Measurements from ENCODE around the gene CCM2L. TPM values are rescaled to one million over a fixed set of nuclear protein-coding genes. Genes with fewer than 3 reads are reported as not detected.

Gene CCM2L
- polyA plus RNA-seq, 3 donors: not detected

- no peak for DNase-seq
- no peaks in the 10 kb centered on the region for H3K4me1 ChIP-seq (ENCODE audit: control insufficient read depth in 1 of 2, insufficient read depth in 2 of 2, low read length in 2 of 2)
- Mint-ChIP-seq H3K9me3 (peaks cover 0 to 2% (median 0%) of the 10 kb centered on the region in 7 donors), H3K27me3 (ENCODE audit: low read depth in 3 of 3) (peaks cover 3 to 19% (median 15%) of the 10 kb centered on the region in 3 donors), H3K4me1 (no peaks in the 10 kb centered on the region), H3K27ac (no peak overlapping the region), H3K4me3 (no peak overlapping the region), H3K36me3 (no peaks in the 10 kb centered on the region)
- 17% methylated on average over 1 of the region's 6 CpGs for WGBS (ENCODE audit: insufficient coverage)
- no peak overlapping the region for H3K4me3 ChIP-seq (replicated peaks in 1 of 3; ENCODE audit: low read depth in 2 of 3, low read length in 3 of 3)
- H3K9me3 ChIP-seq (replicated peaks in 1 of 2; ENCODE audit: control insufficient read depth in 1 of 2, insufficient read depth in 1 of 2, low read length in 2 of 2): no peaks in the 10 kb centered on the region
- H4K20me1 ChIP-seq (ENCODE audit: insufficient read depth, low read length): no peaks in the 10 kb centered on the region
- H2AFZ ChIP-seq (ENCODE audit: insufficient read depth, low read depth, low read length, poor library complexity, severe bottlenecking): no peak overlapping the region
- intact Hi-C loops (cut with micrococcal nuclease): no loop called here
- TF ChIP-seq CTCF (IDR thresholded peaks at IDR 0.05): no peak
- H3K9ac ChIP-seq (ENCODE audit: insufficient read depth, low read length, poor library complexity, severe bottlenecking): no peak overlapping the region
- no peaks in the 10 kb centered on the region for H3K27me3 ChIP-seq (ENCODE audit: control insufficient read depth in 2 of 2, insufficient read depth in 2 of 2, low read length in 2 of 2)
- no peaks in the 10 kb centered on the region for H3K79me2 ChIP-seq (ENCODE audit: insufficient read depth, low read length)
- H3K27ac ChIP-seq (ENCODE audit: low read depth in 1 of 2, low read length in 2 of 2): no peak overlapping the region
- no peak overlapping the region for H3K4me2 ChIP-seq (replicated peaks; ENCODE audit: extremely low read depth, low read length, poor library complexity, severe bottlenecking)
- no peaks in the 10 kb centered on the region for H3K36me3 ChIP-seq (replicated peaks in 1 of 2; ENCODE audit: control insufficient read depth in 1 of 2, insufficient read depth in 2 of 2, low read length in 2 of 2)
Measured at GRCh38 chr20:31979713-31980426, 30.4 kb upstream of the CCM2L start.

GRCh38 chr20:31981784-31982183 lies 28.5 kb upstream of the CCM2L start:
- Histone ChIP-seq H2AFZ (ENCODE audit: insufficient read depth, low read depth, low read length, poor library complexity, severe bottlenecking) (no peak overlapping the region), H3K4me2 (replicated peaks; ENCODE audit: extremely low read depth, low read length, poor library complexity, severe bottlenecking) (no peak overlapping the region), H3K27me3 (ENCODE audit: control insufficient read depth in 2 of 2, insufficient read depth in 2 of 2, low read length in 2 of 2) (no peaks in the 10 kb centered on the region), H3K27ac (ENCODE audit: low read depth in 1 of 2, low read length in 2 of 2) (no peak overlapping the region), H3K4me1 (ENCODE audit: control insufficient read depth in 1 of 2, insufficient read depth in 2 of 2, low read length in 2 of 2) (no peaks in the 10 kb centered on the region), H3K4me3 (replicated peaks in 1 of 3; ENCODE audit: low read depth in 2 of 3, low read length in 3 of 3) (no peak overlapping the region), H4K20me1 (ENCODE audit: insufficient read depth, low read length) (no peaks in the 10 kb centered on the region), H3K79me2 (ENCODE audit: insufficient read depth, low read length) (no peaks in the 10 kb centered on the region), H3K9ac (ENCODE audit: insufficient read depth, low read length, poor library complexity, severe bottlenecking) (no peak overlapping the region), H3K9me3 (replicated peaks in 1 of 2; ENCODE audit: control insufficient read depth in 1 of 2, insufficient read depth in 1 of 2, low read length in 2 of 2) (no peaks in the 10 kb centered on the region), H3K36me3 (replicated peaks in 1 of 2; ENCODE audit: control insufficient read depth in 1 of 2, insufficient read depth in 2 of 2, low read length in 2 of 2) (no peaks in the 10 kb centered on the region)
- H3K4me3 Mint-ChIP-seq: no peak overlapping the region
- 86% methylated on average over 2 of the region's 2 CpGs for WGBS (ENCODE audit: insufficient coverage)
- peaks cover 0 to 2% (median 0%) of the 10 kb centered on the region in 7 donors for H3K9me3 Mint-ChIP-seq
- peaks cover 3 to 19% (median 10%) of the 10 kb centered on the region in 3 donors for H3K27me3 Mint-ChIP-seq (ENCODE audit: low read depth in 3 of 3)
- no peaks in the 10 kb centered on the region for H3K36me3 Mint-ChIP-seq
- no peaks in the 10 kb centered on the region for H3K4me1 Mint-ChIP-seq
- no peak for TF ChIP-seq CTCF (IDR thresholded peaks at IDR 0.05)
- no peak overlapping the region for H3K27ac Mint-ChIP-seq
- intact Hi-C loops (cut with micrococcal nuclease): no loop called here
- no peak for DNase-seq

Measured in CD14-positive monocyte (primary cell).